Measurements from ENCODE around the gene PRPH2. TPM values are rescaled to one million over a fixed set of nuclear protein-coding genes. Genes with fewer than 3 reads are reported as not detected.

The PRPH2 gene, protein sequence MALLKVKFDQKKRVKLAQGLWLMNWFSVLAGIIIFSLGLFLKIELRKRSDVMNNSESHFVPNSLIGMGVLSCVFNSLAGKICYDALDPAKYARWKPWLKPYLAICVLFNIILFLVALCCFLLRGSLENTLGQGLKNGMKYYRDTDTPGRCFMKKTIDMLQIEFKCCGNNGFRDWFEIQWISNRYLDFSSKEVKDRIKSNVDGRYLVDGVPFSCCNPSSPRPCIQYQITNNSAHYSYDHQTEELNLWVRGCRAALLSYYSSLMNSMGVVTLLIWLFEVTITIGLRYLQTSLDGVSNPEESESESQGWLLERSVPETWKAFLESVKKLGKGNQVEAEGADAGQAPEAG
- not detected in 2 replicates for total RNA-seq (2014; rRNA removed; shearing (Covaris generic))

DNA sequence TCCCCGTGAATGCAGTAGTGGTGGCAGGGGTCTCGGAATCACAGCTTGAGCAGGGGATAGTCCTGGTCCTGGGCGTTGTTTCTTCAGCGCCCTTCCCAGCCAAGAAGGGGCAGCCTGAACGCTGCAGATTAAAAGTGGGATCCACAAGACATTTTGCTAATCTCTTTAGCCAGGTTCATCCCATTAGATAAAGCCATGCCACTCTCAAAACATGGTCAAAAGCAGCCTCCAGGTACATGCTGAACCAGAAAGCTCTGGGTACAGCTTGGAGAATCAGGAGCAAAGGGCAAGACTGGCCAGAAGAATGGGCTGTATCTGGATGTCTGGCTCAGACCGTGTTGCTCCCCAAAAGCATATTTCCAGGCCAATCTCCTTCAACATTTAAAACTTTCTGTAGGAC, at the start of gene PRPH2:
Gene PRPH2 (minus strand): TSS at position 101 of the 400 bp plus-strand sequence. CDS start 263 bp downstream, outside the sequence.

DNA sequence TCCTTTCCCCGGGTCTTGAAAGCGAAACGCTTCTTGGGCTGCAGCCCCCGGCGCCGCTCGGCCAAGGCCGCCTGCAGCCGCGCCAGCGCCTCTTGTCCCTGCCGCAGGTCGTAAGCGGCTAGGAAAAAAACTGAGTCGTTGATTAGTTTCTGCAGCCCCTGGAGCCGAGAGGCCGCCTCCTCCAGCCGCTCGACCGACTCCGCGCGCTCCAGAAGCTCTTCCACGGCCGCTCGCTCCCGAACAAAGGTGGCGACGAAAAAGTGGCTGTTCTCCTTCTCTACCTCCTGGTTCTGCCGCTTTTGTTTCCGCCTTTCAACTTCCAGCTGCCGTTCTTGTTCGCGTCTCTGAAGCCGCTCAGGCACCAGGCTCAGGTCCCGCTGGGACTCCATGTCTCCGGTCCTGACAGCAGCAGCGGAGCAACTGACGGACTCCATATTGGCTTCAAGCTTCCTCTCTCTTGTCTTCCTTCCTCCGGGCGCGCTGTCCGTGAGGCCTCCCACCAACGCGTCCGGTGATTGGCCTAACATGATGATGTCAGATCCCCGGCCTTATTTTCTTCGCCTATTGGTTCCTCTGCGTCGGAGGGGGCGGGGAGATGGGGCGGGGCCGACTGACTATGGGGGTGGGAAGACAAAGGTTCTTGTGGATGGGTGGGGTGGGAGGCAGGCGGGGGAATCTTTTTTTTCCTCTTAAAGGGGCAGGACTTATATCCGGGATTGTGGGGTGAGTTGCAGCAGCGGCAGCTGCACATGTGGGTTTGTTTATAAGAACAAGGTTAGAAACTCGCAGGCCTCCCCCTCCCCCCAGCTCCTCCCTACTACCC, 23.5 kb upstream of the PRPH2 start, which contains the start of gene TBCC:
Gene TBCC (minus strand): TSS at position 464 of the 823 bp plus-strand sequence. CDS start 30 bp downstream, at position 434.

Small RNA genes within 50 kb of the gene (small RNA-seq; reads per million reads assigned to genes)
- gene RNU6-890P: not detected

Other genes with a start within 250 kb of the PRPH2 start
- 10.6 and 12.4 TPM in 2 replicates for gene UBR2, start 158.6 kb downstream of the PRPH2 start, total RNA-seq (2014; rRNA removed; shearing (Covaris generic))
- gene TBCC, start 23.5 kb upstream of the PRPH2 start, total RNA-seq (2014; rRNA removed; shearing (Covaris generic)): 25.5 and 29.7 TPM in 2 replicates
- 3.0 TPM in 2 replicates for gene BICRAL, start 59.5 kb upstream of the PRPH2 start, total RNA-seq (2014; rRNA removed; shearing (Covaris generic))
- 75.3 and 93.5 TPM in 2 replicates for gene RPL7L1, start 157.0 kb upstream of the PRPH2 start, total RNA-seq (2014; rRNA removed; shearing (Covaris generic))
- not detected in 2 replicates for gene PTCRA, start 193.5 kb upstream of the PRPH2 start, total RNA-seq (2014; rRNA removed; shearing (Covaris generic))
- gene CNPY3, start 206.9 kb upstream of the PRPH2 start, total RNA-seq (2014; rRNA removed; shearing (Covaris generic)): 29.9 and 34.0 TPM in 2 replicates
- 0.57 TPM in 1 of 2 replicates, not detected in the other for gene GNMT, start 238.2 kb upstream of the PRPH2 start, total RNA-seq (2014; rRNA removed; shearing (Covaris generic))